ENCODE results near the gene DMRT1.
"Not testable (repeated sequence)": the region's sequence is repeated elsewhere in the genome, so short reads cannot be mapped to it uniquely, and the experiment has no call there.

Gene DMRT1

DNA sequence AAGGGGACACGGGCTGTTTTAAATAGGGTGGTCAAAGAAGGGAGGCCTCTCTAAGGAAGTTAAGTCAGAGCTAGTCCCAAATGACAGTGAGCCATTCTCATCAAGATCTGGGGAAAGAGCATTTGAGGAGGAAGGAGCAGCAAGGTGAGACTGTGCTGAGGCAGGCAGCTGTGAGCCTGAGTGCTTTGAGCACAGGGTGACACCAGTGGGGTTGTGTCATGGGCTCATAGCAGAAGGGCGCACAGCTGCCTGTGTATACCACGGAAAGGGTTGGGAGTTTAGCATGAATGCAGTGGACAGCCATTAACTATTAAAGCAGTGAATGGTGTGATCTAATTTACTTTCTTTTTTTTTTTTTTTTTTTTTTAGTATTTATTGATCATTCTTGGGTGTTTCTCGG, 19.2 kb downstream of the DMRT1 start:
- DNase-seq (ENCODE audit: low read depth), result no peak

DNA sequence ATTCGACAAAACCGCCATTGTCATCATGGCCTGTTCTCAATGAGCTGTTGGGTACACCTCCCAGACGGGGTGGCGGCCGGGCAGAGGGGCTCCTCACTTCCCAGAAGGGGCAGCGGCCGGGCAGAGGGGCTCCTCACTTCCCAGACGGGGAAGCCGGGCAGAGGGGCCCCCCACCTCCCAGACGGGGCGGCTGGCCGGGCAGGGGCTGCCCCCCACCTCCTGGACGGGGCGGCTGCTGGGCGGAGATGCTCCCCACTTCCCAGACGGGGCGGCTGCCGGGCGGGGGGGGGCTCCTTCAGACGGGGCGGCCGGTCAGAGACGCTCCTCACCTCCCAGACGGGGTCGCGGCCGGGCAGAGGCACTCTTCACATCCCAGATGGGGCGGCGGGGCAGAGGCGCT, 20.0 kb downstream of the DMRT1 start:
- DNase-seq (ENCODE audit: low read depth), result not testable (repeated sequence)

DNA sequence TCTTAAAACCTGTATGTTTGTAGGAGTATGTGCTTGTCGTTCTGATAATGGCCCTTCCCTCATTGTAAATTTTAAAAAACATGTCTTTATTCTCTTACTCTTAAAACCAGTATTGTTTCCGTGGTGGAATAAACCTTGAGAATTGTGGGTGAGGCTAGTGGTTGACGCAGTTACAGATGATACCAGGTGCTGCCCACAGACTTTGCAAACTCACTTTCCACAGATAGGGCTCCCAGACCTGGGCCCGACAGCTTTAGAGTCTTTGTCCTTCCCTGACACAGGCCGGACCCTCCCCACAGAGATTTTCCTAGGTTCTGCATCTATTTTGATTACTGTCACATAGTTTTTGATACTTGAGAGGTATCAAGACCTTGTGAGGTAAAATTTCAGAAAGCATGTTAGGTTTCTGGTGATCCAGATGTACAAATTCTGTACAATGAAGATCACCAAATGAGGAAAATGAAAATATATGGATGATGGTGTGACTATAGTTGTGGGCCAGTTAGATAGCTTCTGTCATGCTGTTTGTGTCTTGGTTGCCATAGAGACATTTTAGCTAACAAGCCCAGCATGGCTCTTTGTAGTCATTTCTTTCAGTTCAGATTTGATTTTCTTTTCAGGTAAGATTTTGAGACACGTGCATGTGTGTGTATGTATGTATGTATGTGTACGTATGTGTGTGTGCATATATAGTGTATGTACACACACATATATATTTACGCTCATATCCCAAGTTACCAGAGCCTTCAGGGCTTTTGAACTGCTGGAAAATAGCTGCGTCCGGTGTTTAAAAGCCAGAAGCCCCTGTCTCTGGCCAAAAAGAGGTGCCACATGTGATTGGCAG, 33.8 kb downstream of the DMRT1 start:
- DNase-seq (ENCODE audit: low read depth), result no peak

DNA sequence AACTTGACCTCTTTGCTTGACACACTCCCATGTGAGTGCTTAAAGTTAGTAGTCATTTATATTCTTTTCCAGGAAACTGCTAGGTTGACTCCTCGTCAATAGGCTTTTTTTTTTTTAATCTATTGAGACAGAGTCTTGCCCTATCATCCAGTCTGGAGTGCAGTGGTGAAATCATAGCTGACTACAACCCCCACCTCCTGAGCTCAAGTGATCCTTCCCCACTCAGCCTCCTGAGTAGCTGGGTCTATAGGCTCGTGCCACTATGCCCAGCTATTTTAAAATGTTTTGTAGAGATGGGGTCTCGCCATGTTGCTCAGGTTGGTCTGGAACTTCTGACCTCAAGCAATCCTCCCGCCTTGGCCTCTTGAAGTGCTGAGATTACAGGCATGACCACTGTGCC, 34.9 kb downstream of the DMRT1 start:
- DNase-seq (ENCODE audit: low read depth), result no peak

DNA sequence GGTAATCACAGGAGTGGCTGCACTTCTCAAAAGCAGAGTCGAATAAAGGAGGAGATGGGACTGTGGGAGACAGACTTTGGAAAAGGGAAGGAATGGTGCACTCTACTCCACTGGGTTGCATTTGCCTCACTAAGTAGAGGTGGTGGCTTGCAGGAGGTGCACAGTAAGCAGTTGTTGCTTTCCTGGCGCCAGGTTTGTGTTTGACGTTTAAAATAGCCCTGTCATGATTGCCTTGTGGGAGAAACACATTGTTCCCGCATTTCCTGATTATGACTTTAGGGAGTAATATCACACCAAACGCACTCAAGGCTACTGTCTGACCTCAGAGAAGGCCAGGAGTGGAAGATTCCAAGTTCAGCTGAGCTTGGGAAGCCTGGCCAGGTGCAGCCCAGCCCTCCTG, 36.7 kb downstream of the DMRT1 start:
- DNase-seq (ENCODE audit: low read depth), result no peak

DNA sequence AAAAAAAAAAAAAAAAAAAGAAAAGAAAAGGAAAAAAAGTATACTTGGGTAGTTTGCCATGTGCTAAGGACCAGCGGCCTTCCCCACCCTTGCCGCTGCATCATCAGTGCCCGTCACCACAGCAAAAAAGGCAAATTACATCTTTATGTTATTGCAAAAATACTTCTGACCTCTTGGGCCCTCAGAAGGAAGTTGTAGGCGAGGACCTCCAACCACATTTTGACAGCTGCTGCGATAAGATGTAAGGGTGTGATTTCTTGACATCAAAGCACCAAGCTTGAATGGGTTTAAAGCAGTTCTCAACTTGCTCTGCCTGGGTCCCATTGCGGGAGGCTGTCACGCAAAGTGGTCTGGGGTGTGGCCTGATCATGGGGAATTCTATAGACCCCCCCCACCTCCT, 39.2 kb downstream of the DMRT1 start:
- DNase-seq (ENCODE audit: low read depth), result peak; percentile 8

DNA sequence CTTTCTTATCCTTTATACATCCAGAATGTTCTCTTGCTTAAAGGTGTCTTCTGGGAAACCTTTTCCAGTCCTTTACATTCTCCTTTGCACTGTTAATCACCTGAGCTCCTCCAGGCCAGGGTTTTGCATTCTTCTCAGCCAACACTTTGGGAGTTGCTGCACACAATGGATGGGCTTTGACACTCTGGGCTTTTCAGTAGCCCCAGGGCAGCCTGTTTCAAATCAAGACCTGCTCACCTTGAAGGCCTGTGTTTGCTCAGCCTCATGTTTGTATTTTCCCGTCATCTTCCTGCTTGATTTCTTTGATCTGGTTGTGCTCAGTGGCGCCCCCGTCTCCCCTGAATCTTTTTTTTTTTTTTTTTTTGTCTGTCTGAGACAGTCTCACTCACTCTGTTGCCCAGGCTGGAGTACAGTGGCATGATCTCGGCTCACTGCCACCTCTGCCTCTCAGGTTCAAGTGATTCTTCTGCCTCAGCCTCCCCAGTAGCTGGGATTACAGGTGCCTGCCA, 41.0 kb downstream of the DMRT1 start:
- DNase-seq (ENCODE audit: low read depth), result no peak

DNA sequence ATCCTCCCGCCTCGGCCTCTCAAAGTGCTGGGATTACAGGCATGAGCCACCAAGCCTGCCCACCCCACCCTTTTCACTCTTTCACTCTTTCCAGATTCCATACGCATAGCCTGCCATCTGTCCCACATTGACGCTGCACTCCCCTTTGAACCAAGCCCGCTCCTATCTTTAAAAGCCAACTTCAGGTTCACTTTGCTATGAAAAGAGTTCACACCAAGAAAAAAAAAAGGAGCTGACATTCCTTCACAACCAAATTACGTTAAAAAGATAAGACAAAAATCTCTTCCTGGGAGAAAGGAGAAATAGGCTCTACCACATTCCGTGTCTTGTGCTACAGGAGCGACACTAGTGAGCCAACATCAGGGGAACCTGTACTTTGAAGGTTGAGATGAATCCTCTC, 41.5 kb downstream of the DMRT1 start:
- no peak for DNase-seq (ENCODE audit: low read depth)

DNA sequence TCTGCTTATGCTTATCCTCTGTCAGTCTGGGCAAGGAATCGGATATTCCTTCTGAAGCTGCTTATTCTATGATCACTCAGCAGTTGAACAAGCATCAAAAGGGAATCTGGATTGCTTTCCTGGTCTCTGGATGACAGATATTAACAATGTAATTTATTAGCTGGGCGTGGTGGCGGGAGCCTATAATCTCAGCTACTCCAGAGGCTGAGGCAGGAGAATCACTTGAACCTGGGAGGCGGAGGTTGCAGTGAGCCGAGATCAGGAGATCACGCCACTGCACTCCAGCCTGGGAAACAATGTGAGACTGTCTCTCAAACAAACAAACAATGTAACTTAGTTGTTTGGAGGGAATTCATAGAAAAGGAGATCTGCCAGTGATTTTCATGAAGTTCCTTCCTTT, 45.4 kb downstream of the DMRT1 start:
- DNase-seq (ENCODE audit: low read depth), result no peak

GRCh38 chr9:892123-892522, 50.6 kb downstream of the DMRT1 start:
- DNase-seq (ENCODE audit: low read depth), result no peak

GRCh38 chr9:893115-893514, 51.6 kb downstream of the DMRT1 start:
- no peak for DNase-seq (ENCODE audit: low read depth)

- peak; percentile 28 for DNase-seq (ENCODE audit: low read depth)
These were observed 52.4 kb downstream of the DMRT1 start for GRCh38 chr9:893843-894420.

DNA sequence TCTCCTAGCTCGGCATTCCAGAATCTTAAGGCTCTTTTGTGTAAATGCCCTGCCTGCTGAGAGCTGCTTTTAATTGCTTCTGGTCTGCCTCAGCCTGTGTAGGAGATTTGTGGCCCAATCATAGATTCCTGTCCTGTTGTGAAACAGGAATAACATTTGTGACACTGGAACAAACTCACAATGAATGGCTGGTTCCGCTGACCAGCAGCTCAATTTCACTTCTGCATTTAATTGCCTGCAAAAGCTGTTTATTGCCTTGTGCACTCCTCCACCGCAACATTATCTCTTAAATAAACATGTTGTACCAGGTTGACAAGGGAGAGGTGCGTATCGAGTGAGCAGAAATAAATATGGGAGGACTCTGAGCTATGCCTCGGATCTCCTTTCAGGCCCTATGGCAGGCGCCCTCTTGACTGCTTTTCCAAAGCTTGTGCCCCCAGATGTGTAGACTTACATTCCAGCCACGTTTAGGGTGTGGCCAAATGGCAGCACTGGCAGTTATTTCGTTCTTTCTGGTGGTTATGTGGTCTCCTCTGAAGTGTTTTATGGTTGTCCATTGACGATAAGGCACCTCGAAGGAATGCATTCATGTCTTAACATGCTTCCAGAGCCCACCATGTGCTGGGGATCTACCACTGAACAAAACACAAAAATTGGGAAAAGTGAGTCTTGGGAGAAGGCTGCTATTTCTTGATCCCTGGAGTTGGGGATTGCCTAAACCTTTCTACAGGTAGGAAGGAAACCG, 58.1 kb downstream of the DMRT1 start:
- DNase-seq (ENCODE audit: low read depth), result no peak

DNA sequence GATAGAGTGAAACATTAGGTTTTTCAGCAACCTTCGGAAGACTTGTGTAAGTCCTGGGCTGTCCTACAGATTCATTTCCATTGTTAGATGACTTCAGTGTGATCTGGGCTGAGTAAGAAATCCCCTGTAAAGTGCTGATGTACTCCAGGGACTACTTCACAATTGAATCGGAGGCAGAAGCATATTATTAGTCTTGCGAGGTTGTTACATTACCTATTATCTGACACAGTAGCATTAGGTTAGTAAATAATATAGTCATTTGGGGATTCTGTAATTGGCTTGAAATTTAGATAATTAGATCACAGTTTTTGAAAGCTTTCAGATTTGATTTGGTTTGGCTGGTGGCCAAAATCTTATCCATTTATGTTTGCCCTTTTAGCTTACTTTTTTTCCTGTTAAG, 62.4 kb downstream of the DMRT1 start:
- no peak for DNase-seq (ENCODE audit: low read depth)

GRCh38 chr9:905906-906305, 64.4 kb downstream of the DMRT1 start:
- no peak for DNase-seq (ENCODE audit: low read depth)

DNA sequence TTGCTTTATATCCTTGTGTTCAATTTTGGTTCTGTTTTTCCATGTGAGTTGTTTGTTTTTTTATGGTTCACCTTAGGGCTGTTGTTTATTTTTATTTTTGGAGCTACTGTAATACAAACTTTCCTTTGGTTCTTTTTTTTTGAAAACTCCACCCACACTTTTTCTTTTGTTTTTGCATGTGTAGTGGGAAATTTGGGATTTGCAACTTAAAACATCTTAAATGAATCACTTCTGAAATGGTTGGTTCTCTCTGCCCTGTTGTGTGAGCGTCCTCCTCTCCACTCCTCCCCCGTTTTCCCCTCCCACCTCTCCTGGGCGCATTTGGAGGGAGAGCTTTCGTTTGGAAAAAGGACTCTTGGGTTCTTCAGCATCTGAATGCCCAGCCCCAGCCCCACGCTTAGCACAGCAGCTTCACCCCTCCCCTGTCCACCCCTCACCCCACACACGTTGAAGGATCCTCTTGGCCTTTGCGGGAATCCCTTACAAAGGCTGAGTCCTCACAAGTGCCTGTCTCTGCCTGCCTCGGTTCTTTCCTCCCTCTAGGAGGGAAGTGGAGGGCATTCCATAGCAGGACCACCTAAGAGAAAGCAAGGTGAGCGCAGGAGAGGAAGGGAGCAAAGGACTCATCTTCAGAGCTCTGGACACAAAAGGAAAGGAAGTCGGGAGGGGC, 67.2 kb downstream of the DMRT1 start:
- no peak for DNase-seq (ENCODE audit: low read depth)

DNA sequence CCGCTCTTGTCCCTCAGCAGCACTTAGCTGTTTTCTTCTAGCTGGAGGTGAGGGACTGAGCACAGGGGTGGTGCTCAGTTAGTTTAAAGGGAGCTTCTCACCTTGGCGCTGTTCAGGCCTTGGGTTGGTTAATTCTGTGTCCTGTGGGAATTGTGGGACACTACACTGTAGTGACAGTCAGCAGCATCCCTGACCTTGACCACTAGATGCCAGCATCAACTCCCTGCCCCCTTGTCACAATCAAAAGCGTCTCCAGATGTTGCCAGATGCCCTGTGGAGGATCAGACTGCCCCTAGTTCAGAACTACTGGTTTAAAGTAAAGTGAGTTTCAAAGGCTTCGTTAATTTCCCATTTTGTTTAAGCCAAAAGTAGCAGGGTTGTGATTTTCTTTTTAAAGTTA, 69.5 kb downstream of the DMRT1 start:
- no peak for DNase-seq (ENCODE audit: low read depth)

DNA sequence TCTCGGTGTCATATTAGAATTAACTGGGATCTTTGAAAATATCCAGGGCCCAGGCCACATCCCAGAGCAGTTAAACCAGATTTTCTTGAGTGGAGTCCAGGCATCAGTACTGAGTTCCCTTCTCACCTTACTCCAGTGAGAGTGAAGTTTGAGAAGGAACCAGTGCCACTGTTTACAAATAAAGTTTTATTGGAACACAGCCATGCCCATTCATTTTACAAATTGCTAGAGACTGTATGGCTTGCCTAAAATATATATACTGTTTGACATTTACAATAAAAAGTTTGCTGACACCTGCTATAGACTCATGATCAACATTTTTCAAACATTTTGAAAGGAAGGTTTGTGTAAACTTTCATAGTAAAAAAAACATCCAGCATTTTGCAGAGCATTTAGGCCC, 71.3 kb downstream of the DMRT1 start:
- no peak for DNase-seq (ENCODE audit: low read depth)

GRCh38 chr9:913526-913925, 72.0 kb downstream of the DMRT1 start:
- DNase-seq (ENCODE audit: low read depth), result not testable (repeated sequence)

DNA sequence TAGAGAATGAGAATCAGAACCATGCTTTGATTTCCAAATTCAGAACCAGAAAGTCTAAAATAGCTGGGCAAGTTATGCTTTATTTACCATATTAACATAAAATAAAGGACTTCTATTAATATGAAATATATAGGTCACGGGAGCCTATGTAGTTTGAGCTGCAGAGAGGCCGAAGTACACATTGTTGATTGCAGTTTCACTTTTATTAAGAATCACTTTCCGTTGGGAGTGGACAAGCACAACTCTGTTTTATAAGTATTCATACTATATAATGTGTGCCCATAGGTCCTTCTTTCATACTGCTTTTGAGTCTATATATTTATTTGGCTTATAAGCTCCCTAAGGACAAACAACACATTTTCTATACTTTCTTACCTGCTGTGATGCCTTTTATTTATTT, 76.2 kb downstream of the DMRT1 start:
- DNase-seq (ENCODE audit: low read depth), result no peak

- no peak for DNase-seq (ENCODE audit: low read depth)
These were observed 79.4 kb downstream of the DMRT1 start for GRCh38 chr9:920927-921326.

DNA sequence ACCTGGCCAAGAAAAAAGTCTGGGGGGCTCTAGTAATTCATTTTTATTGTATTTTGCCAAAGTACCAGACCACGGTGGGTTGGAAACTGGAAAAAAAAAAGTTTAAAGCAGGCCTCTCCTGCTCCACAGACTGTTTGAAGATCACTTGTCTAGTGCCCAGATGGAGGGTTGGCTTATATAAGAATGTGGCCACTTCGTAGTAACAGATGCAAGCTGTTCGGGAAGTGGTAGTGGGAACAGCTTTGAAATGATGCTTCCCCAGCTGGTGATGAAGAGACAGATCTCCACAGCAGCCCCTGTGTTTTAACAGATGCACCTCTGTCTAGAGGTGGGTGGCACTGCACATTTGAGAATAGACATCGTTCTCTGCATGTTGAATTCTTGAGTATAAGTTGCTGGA, 80.7 kb downstream of the DMRT1 start:
- DNase-seq (ENCODE audit: low read depth), result no peak

Data from stimulated activated CD8-positive, alpha-beta memory T cell treated with anti-CD3 and anti-CD28 coated beads, Interleukin-4, amount 100 ng/mL, for 24 hours (primary cell).